ENCODE results near the gene MAP4. TPM values are rescaled to one million over a fixed set of nuclear protein-coding genes. Genes with fewer than 3 reads are reported as not detected.

The MAP4 gene
- total RNA-seq, 1 experiment from 2014 or later: 150 TPM

- TSS peak; percentile 33 for BruUV-seq (replicated peaks)
- Mint-ChIP-seq H3K4me3 (ENCODE audit: low read depth, unreplicated experiment) (peak overlapping the region; percentile 24), H3K27ac (ENCODE audit: unreplicated experiment) (peak overlapping the region; percentile 54), H3K4me1 (ENCODE audit: low read depth, unreplicated experiment) (peaks cover 23% of the 10 kb centered on the region), H3K36me3 (ENCODE audit: insufficient read depth, unreplicated experiment) (no peaks in the 10 kb centered on the region), H3K27me3 (ENCODE audit: unreplicated experiment) (no peaks in the 10 kb centered on the region), H3K9me3 (ENCODE audit: low read depth, unreplicated experiment) (no peaks in the 10 kb centered on the region)
- no peak for DNase-seq
- intact Hi-C loops (cut with micrococcal nuclease; ENCODE audit: unreplicated experiment): loop anchor here (5.0 kb wide), 1 partner anchor 48 kb away; no protein-coding TSS in a partner anchor
- CTCF ChIA-PET: interaction anchor here (0.6 to 1.2 kb wide), 5 partner anchors 9 to 112 kb away, joined by 3 to 9 read pairs (median 3); no protein-coding TSS in a partner anchor
- no peak for TF ChIP-seq CTCF (IDR thresholded peaks at IDR 0.05; ENCODE audit: unreplicated experiment)
Observed at GRCh38 chr3:48039487-48040190, 23.4 kb upstream of the MAP4 start.

GRCh38 chr3:48038971-48039481 lies 22.8 kb upstream of the MAP4 start:
- Mint-ChIP-seq H3K27me3 (ENCODE audit: unreplicated experiment) (no peaks in the 10 kb centered on the region), H3K27ac (ENCODE audit: unreplicated experiment) (peak overlapping the region; percentile 54), H3K36me3 (ENCODE audit: insufficient read depth, unreplicated experiment) (peaks cover 5% of the 10 kb centered on the region), H3K4me3 (ENCODE audit: low read depth, unreplicated experiment) (peak overlapping the region; percentile 24), H3K9me3 (ENCODE audit: low read depth, unreplicated experiment) (no peaks in the 10 kb centered on the region), H3K4me1 (ENCODE audit: low read depth, unreplicated experiment) (peaks cover 27% of the 10 kb centered on the region)
- DNase-seq: no peak
- CTCF ChIA-PET: interaction anchor here (0.6 to 1.2 kb wide), 2 partner anchors 10 to 24 kb away, joined by 3 to 9 read pairs; no protein-coding TSS in a partner anchor
- intact Hi-C loops (cut with micrococcal nuclease; ENCODE audit: unreplicated experiment): no loop called here
- no peak for TF ChIP-seq CTCF (IDR thresholded peaks at IDR 0.05; ENCODE audit: unreplicated experiment)
- no TSS peak for BruUV-seq (replicated peaks)

GRCh38 chr3:48034000-48034516 lies 17.8 kb upstream of the MAP4 start:
- no TSS peak for BruUV-seq (replicated peaks)
- no peaks in the 10 kb centered on the region for H3K9me3 Mint-ChIP-seq (ENCODE audit: low read depth, unreplicated experiment)
- DNase-seq: peak; percentile 34
- H3K4me1 Mint-ChIP-seq (ENCODE audit: low read depth, unreplicated experiment): peaks cover 36% of the 10 kb centered on the region
- no peaks in the 10 kb centered on the region for H3K27me3 Mint-ChIP-seq (ENCODE audit: unreplicated experiment)
- CTCF ChIA-PET: interaction anchor here (0.6 to 1.6 kb wide), 7 partner anchors 13 to 117 kb away, joined by 3 to 8 read pairs (median 4); no protein-coding TSS in a partner anchor
- TF ChIP-seq CTCF (IDR thresholded peaks at IDR 0.05; ENCODE audit: unreplicated experiment): no peak
- peaks cover 6% of the 10 kb centered on the region for H3K36me3 Mint-ChIP-seq (ENCODE audit: insufficient read depth, unreplicated experiment)
- intact Hi-C loops (cut with micrococcal nuclease; ENCODE audit: unreplicated experiment): no loop called here
- peak overlapping the region; percentile 83 for H3K27ac Mint-ChIP-seq (ENCODE audit: unreplicated experiment)
- peak overlapping the region; percentile 5 for H3K4me3 Mint-ChIP-seq (ENCODE audit: low read depth, unreplicated experiment)

- Mint-ChIP-seq H3K4me3 (ENCODE audit: low read depth, unreplicated experiment) (no peak overlapping the region), H3K36me3 (ENCODE audit: insufficient read depth, unreplicated experiment) (peaks cover 6% of the 10 kb centered on the region), H3K27me3 (ENCODE audit: unreplicated experiment) (no peaks in the 10 kb centered on the region), H3K9me3 (ENCODE audit: low read depth, unreplicated experiment) (no peaks in the 10 kb centered on the region), H3K27ac (ENCODE audit: unreplicated experiment) (no peak overlapping the region), H3K4me1 (ENCODE audit: low read depth, unreplicated experiment) (peaks cover 39% of the 10 kb centered on the region)
- intact Hi-C loops (cut with micrococcal nuclease; ENCODE audit: unreplicated experiment): no loop called here
- no peak for DNase-seq
- BruUV-seq (replicated peaks): no TSS peak
- no peak for TF ChIP-seq CTCF (IDR thresholded peaks at IDR 0.05; ENCODE audit: unreplicated experiment)
- CTCF ChIA-PET: interaction anchor here (1.0 kb wide), 1 partner anchor 12 kb away, joined by 3 read pairs; no protein-coding TSS in a partner anchor
Observed at GRCh38 chr3:48030188-48030587, 14.0 kb upstream of the MAP4 start.

Data from Calu3 (cell line).